SH-SY5Y (cell line): ENCODE data around the gene MSL3.

ENCODE experiments used
- GATA2 ChIP-seq: IDR thresholded peaks from 2 replicates; pipeline ENCODE4 v1.6.1; 2011; ENCODE audit warnings: mild to moderate bottlenecking, low read depth, low read length
- GATA3 ChIP-seq: IDR thresholded peaks from 2 replicates; pipeline ENCODE4 v1.6.1; 2011; ENCODE audit warnings: low read depth, mild to moderate bottlenecking, low read length, moderate library complexity

GRCh38 chrX:11765449-11765848 lies 7.4 kb downstream of the MSL3 start:
- no peak for TF ChIP-seq GATA2
- TF ChIP-seq GATA3 = no peak
